Dermis blood vessel endothelial cell (primary cell): Measurements from ENCODE around the gene NLK. TPM values are rescaled to one million over a fixed set of nuclear protein-coding genes. Genes with fewer than 3 reads are reported as not detected.
"Not testable (repeated sequence)": the region's sequence is repeated elsewhere in the genome, so short reads cannot be mapped to it uniquely, and the experiment has no call there.

ENCODE experiments used
- DNase-seq: peaks from one replicate; pipeline ENCODE4 v3.0.0; 2010
- total RNA-seq: library from RNA; depleted of rRNA; stranded (reverse); fragments of >200 nt; gene quantifications from 2 replicates; pipeline ENCODE4 v1.2.3, GENCODE V29; 2014

The NLK gene
- total RNA-seq, 1 donor from 2014 or later: 49.4 TPM

- DNase-seq: no peak
Observed at GRCh38 chr17:28118362-28118761, 75.9 kb downstream of the NLK start.

DNA sequence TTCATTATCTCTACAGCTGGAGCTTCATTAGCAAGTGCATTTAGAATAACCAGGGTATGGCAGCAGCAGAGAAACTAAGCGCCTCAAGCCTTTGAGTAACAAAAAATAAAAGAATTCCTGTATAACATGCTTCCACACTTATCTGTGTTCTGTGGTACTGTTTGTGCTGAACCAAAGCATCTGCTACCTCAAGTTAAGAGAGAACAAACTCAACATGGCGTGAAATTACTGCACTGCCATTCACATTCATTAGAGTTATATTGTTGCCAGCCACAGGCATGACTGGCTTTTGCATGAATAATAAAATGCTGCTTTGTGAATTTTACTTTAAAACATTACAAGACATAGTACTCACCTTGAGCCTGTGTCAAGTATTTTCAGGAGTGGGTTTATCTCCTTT lies 76.6 kb downstream of the NLK start:
- DNase-seq: no peak

GRCh38 chr17:28119560-28119959 lies 77.1 kb downstream of the NLK start:
- DNase-seq: no peak

DNA sequence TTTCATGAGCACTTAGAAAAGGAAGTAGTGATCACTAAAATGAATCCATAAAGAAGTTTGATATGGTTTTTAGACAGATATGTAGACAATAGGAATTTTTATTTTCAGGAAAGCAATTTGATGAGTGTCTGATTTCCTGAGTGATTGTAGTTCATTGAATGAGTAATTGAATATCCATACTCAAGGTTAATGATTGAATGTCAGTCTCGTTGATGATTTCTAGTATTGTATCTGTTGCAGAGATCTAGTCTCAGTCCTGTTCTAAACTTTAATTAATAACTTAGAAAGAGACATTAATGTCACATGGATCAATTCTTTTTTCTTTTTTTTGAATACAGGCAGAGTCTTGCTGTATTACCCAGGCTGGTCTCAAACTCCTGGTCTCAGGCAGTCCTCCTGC lies 78.3 kb downstream of the NLK start:
- DNase-seq: no peak

DNA sequence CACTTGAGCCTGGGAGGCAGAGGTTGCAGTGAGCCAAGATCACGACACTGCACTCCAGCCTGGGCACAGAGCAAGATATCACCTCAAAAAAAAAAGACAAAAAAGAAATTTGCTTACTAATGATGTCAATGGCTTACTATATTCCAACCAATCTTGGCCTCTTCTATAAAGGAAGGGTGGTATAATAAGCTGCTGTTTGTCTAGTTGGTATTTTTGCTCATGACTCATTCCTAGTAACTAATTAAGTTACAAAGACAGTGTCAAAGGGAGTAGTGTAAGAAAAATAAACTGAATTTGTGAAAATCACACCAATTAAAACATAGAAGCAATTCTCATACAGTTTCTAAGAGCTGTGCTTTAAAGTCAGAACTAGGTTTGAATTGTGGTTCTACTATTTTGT lies 82.5 kb downstream of the NLK start:
- no peak for DNase-seq

DNA sequence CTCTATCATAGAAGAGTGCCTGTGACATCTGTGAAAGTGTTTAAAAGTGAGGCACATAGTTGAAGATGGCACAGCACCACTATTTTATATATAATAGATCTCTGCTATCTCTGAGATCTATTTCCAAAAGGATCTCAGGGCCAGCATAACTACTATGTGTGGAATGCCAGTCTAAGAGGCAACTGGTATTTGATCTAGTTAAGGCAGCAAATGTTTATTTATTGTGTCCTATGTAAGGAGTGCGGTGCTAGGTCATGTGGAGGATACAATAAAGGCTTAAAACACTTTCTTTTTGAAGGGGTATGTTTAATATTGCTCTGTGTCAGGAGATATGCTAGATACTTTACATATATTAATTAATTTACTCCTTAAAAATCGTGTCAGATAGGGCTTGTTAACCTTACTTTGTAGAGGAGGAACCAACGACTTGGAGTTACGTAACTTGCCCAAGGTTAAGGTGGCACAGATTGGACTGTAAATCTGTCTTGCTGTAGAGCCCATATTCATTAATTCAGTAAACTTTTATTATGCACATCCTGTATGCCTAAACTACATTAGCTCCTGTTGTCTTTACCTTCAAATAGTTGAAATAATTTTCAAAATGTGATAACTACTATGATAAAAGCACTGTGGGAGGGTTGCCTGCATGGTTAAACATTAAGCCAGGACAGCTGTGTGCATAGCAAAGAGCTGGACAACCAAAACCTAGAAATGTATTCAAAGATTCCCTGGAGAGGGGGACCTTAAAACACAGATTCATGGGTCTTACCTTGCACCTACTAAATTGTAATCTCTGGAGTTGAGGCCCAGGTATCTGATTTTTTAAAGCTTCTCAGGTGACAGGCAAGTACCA lies 83.3 kb downstream of the NLK start:
- no peak for DNase-seq

DNA sequence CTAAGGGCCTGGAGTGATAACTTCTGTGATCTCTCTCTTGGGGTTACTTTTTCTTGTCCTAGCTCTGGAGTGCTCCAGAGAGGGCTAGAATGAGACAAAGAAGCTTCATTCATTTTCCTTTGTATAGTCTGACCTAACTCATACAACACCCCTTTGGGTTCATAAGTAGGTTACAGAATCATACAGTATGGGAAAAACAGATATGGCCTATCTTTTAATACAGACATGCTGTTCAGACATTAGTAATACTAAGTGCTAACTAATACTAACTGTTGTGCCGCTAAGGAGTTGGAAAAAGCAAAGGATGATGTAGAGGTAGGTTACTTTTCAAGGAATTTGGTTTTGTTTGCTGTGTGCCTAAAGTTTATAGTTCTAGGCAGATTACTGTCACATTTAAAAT lies 84.7 kb downstream of the NLK start:
- DNase-seq: no peak

DNA sequence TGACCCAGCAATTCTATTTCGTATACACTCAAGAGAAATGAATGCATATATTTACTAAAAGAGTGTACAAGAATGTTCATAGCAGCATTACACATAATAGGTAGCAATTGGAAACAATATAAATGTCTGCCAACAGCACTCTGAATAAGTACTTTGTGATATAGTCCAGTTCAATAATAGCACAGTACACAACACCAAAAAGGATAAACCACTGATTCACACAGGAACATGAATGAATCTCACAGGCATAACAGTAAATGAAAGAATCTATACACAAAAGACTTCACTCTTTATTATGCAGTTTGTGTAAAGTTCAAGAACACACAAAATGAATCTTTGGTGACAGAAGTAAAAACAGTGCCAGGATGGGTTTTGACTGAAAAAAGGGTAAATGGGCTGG lies 86.3 kb downstream of the NLK start:
- no peak for DNase-seq

GRCh38 chr17:28130472-28130871 lies 88.0 kb downstream of the NLK start:
- no peak for DNase-seq

- DNase-seq: no peak
Observed at GRCh38 chr17:28131599-28131998, 89.1 kb downstream of the NLK start.

DNA sequence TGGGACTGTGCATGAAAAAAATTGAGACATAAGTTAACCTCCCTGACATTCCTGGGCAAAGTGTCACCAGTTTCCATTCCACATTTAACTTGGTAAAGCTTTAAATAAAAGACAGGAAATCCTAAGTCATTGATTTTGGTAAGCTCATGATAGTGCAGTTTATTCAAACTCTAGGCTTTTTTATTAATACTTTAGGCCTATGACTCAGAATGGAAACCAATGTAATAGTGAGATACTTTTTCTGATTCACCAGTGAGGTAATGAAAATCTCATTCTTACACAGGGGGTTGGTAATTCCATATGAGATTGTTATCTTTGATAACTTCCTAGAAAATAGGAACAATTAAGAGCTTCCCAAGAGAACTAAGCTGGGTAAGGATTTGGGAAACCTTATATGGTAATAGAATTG lies 91.1 kb downstream of the NLK start:
- peak; percentile 89 for DNase-seq

DNA sequence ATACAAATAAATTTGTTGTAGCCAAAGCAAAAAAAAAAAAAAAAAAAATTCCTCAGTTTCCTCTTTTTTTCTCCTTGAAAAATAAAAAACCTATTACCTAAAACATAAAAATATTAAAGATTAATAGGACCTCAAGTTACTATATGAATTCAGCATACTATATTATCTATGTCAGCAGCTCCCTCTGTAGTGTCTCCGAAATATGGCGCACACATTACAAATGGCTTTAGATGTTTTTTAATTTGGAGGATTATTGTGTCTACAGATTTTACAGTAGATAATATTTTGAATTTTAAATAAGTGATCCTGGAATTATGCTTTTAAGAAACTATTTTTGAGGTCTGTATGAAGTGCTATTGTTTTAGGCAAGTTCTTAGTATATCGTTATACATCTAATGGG lies 94.4 kb downstream of the NLK start:
- no peak for DNase-seq

GRCh38 chr17:28139822-28140221 lies 97.3 kb downstream of the NLK start:
- no peak for DNase-seq

GRCh38 chr17:28141313-28141712 lies 98.8 kb downstream of the NLK start:
- no peak for DNase-seq

DNA sequence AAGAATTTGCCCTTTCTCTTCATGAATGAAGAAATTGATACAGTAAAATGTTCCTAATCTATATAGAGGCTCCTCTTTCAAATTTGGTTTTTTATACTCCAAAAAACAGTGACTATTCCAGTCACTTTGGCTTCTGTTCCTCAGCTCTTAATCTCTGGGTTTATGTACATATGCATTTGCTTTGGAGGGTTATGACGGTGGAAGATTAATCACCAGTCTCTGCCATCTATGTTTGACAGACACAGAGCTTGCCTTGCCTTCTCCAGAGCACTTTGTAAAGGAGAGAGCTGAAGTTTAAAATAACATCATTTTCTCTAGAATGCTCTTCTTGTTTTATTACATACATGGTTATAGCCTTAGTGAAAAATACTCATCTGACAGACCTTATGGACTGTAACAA lies 99.3 kb downstream of the NLK start:
- no peak for DNase-seq

- peak; percentile 13 for DNase-seq
Observed at GRCh38 chr17:28142305-28142704, 99.8 kb downstream of the NLK start.

GRCh38 chr17:28144019-28144418 lies 101.5 kb downstream of the NLK start:
- DNase-seq: no peak

GRCh38 chr17:28145348-28145747 lies 102.9 kb downstream of the NLK start:
- peak; percentile 31 for DNase-seq

- peak; percentile 28 for DNase-seq
Observed at GRCh38 chr17:28147017-28147416, 104.5 kb downstream of the NLK start.

- no peak for DNase-seq
Observed at GRCh38 chr17:28151001-28151400, 108.5 kb downstream of the NLK start.

DNA sequence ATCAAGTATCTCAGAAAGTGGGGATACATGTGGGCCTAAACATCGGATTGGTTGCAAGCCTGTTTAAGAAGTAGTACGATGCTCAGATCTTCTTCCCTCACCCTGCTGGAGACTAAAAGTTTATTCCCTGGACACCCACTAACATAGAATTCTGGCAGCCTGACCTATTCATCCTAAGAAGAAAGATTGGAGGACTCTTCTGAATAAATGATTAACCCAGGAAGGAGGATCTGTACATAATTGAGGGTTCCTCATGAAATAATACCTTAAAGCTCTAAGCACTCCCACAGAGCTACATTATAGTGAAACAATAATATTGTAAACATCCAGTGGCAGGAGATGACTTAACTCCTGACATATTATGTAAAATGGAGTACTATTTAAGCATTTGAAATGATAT lies 111.7 kb downstream of the NLK start:
- DNase-seq: no peak

DNA sequence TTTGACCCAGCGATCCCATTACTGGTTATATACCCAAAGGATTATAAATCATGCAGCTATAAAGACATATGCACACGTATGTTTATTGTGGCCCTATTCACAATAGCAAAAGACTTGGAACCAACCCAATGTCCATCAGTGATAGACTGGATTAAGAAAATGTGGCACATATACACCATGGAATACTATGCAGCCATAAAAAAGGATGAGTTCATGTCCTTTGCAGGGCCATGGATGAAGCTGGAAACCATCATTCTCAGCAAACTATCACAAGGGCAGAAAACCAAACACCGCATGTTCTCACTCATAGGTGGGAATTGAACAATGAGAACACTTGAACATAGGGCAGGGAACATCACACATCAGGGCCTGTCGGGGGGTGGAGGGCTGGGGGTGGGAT lies 112.9 kb downstream of the NLK start:
- DNase-seq: not testable (repeated sequence)

- no peak for DNase-seq
Observed at GRCh38 chr17:28159004-28159403, 116.5 kb downstream of the NLK start.

- no peak for DNase-seq
Observed at GRCh38 chr17:28159924-28160323, 117.4 kb downstream of the NLK start.

GRCh38 chr17:28160610-28161009 lies 118.1 kb downstream of the NLK start:
- no peak for DNase-seq
